ENCODE results near the gene C21orf58.

C21orf58 gene

DNA sequence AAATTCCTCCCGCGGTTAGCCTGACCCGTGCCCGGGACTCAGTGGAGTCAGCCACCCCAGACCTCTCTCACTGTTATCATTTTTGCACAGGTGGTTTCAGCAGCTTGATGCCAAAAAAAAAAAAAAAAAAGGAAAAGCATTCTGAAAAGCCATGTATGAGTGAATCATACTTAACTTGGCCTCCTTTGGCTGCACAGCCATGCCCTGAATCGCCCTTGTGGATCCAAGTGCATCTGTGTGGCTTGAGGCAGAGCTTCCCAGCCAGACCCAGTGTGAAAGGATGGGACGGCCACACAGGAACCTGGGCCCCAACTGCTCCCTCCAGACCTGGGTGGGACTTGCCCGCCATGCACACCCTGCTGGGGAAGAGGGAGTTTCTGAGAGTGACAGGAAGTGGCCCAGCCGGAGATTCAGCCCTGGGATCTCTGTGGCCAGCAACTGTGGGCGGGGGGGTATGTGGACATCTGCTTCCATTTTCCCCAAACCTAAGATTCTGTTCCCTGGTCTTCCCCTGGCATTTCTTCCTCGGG lies 29.0 kb downstream of the C21orf58 start:
- DNase-seq, result peak; percentile 63

DNA sequence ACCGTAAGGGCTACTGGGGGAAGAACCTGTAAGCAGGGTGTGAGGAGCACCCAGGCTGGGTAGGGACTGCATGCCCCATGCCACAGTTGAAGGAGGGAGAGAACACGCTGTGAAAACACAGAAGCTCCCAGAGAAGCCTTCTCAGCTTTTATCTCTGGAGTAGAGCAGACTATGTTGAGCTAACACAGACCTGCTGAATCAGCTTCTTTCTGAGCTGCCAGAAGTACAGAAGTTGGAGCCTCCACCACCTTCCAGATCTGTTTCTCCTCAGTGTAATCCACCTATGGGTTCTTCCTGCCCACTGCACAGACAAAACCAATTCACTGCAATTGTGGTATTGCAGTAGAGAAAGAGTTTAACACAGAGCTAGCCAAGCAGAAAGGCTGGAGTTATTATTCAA lies 32.1 kb downstream of the C21orf58 start:
- no peak for DNase-seq

DNA sequence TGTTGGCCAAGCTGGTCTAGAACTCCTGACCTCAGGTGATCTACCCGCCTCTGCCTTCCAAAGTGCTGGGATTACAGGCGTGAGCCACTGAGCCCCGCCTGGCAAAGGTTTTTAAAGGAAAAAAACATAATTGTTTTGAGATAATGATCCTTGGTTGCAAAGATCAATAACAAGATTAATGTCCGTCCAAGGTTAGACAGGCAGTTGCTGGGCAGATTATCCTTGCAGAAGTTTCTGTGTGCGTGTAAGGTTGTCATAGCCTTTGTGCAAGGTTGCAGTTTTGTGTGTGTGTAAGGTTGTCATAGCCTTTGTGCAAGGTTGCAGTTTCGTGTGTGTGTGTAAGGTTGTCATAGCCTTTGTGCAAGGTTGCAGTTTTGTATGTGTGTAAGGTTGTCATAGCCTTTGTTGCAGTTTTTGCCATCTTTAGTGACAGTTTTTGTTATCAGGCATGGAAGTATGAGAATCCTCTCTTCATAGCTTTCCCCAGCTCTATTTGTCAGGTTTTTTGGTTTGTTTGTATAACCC lies 34.0 kb downstream of the C21orf58 start:
- no peak for DNase-seq

GRCh38 chr21:46287541-46287940 lies 36.1 kb downstream of the C21orf58 start:
- DNase-seq, result no peak

- peak; percentile 77 for DNase-seq
Measured at GRCh38 chr21:46286648-46287002, 37.0 kb downstream of the C21orf58 start.

DNA sequence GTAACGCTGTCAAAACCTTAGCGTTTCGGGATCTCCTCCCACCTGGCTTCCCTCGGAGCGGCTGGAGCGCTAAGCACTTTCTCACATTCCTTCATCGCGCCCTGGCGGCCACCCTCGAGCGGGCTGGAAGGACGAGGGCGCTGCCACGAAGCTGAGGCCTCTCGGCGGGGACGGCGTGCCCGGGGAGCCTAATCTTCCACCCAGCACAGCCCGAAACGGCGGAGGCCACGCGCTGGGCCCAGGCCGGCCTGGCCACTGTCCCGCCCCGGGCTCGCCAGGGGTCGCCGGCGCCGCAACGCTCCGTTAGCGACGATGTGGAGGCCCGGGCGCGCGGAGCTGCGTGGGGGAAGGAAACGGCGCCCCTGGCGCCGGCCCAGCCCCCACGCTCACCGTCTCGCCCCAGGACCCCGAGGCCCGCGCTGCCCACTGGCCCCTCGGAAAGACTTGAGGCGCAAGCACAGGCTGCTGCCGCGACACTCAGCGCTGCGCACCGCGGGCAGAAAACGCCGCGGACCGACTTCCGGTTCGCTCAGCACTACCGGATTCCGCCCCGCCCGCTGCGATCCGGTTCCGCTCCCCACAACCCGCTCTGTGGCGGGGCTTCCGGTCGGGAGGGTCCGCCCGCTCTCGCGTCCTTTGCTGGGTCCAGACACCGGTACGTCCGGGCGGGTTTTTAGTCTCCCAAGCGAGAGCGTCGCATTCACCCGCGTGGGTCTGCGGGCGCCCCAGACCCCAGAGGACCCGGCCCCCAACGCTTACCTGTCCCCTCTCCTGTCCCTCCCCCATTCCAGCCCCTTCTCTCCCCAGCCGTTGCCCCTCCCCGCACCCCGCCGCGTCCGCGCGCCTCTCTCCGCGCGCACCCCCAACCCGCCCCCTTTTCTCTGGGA lies 37.7 kb downstream of the C21orf58 start, which contains the start of gene YBEY:
Gene YBEY, plus strand, starts transcription at position 582 of the 887 bp plus-strand sequence. CDS start 572 bp downstream, outside the sequence.
- peak; percentile 94 for DNase-seq

- no peak for DNase-seq
Measured at GRCh38 chr21:46285206-46285661, 38.4 kb downstream of the C21orf58 start, which contains the start of gene MCM3AP. Gene MCM3AP, minus strand, starts transcription at chr21:46285611. Its CDS starts 325 bp downstream, at chr21:46285286.

DNA sequence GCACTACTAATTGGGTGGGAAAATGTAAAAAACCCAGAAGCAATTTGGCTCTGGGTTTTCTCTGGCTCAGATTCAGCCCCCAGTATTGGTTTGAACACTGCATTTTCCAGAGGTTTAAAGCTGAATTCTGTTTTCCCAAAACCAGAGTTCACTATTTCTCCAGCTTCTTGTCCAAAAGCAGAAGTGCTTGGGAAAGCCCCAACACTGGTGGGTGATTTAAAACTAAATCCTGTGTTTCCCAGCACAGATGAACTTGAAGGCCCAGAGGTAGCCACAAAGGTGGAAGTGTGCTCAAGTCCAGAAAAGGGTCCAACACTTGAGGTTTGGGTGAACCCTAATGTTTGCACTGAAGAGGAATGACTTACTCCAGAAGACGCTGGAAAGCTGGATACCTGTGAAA lies 38.9 kb downstream of the C21orf58 start:
- peak; percentile 55 for DNase-seq

DNA sequence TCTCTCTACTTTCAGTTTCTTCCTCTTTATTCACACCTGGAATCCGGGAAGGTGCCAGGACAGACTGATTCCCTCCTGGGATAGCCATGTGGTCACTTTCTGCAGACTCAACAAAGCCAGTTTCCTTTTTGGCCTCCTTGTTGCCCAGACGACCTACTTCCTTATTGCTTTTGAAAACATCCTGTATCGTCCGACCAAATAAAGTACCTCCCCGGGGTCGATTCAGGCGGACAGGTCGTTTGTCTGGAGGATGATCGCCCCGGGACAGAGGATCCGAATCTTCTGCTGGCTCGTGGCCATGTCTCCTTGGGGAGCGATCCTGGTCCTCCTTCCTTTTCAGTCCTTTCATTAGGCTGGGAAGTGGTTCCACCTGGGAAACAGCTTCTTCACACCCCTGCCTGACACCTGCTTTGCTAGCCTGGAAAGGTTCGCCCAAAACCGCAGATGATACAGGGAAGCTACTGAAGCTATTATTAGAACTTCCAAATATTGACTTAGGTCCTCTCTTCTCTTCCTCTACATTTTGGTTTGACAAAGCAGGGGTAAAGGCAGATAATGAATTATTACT lies 39.5 kb downstream of the C21orf58 start:
- peak; percentile 31 for DNase-seq

DNA sequence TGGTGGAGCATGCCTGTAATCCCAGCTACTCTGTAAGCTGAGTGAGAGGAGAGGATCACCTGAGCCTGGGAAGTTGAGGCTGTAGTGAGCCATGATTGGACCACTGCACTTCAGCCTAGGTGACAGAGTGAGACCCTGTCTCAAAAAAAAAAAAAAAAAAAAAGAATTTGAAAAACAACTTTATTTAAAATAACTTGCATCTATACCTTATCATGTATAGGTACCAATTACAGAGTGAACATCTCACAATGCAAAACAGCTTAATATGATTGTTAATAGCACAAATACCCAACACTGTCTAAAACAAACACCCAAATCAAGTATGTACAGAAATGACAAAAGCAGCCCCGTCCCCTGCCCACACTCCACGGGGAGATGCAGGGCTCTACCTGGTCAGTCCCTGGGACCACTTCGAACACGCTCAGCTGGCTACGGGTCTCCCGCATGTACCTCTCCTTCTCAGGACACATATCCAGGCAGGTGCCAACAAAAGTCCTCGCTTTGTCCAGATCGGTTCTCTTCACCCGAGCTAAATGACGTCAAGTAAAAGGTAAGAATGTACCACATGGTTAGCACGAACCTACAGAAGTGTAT lies 48.8 kb downstream of the C21orf58 start:
- no peak for DNase-seq

DNA sequence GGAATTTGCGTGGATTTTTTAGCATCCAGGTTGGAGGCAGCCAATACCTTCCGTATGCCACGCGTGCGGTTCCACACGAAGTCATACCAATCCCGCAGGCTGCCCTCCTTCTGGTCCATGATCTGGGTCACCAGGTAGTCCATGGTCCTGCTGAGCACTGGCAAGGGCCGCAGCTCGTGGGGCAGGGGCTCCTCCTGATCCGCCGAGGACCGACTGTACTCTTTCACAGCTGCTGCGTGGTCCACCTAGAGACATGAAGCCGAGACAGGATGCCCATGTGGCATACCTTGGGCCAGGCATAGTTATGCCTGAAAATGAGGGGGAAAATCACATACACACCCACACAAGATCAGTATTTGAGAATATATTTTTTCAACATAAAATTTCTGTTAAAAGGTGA lies 50.3 kb downstream of the C21orf58 start:
- DNase-seq, result no peak

DNA sequence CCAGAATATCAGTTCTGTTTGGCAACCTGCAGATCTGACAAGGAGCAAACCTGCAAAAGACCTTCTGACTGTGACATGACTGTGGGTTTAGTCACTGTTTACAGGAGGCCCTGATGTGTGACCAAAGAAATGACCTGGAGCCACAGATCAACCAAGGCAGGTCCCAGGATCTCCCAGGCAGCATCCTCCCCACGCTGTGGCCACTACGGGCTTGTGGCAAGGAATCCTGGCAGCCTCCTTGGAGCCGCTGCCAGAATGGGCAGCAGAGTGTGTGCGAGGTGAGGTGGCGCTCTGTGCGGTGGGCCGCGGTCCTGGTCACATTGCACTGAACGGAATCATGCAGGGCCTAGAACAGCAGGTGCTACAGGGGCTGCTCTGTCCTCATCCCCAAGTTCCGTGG lies 54.2 kb downstream of the C21orf58 start:
- no peak for DNase-seq

GRCh38 chr21:46268371-46268770 lies 55.3 kb downstream of the C21orf58 start:
- DNase-seq, result no peak

- no peak for DNase-seq
Measured at GRCh38 chr21:46266946-46267345, 56.7 kb downstream of the C21orf58 start.

- DNase-seq, result no peak
Measured at GRCh38 chr21:46265736-46266525, 57.7 kb downstream of the C21orf58 start.

DNA sequence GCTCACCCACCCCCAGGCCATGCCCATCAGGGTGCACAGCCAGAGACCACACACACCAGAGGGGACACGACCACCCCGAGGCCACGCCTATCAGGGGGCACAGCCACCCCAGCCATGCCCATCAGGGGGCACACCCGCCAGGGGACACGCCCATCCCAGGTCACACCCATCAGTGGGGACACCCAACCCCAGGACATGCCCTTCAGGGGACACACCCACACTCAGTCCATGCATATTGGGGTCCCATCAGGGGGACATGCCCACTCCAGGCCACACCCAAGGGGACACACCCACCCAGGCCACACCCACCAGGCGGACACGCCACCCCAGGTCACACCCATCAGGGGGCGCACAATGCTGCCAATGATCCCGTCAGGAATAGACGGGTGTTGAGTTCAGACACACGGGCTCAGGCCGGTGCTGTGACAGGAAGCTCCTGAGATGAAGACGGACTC lies 59.0 kb downstream of the C21orf58 start:
- no peak for DNase-seq

GRCh38 chr21:46264046-46264689 lies 59.5 kb downstream of the C21orf58 start:
- DNase-seq, result no peak

- DNase-seq, result no peak
Measured at GRCh38 chr21:46256501-46256994, 67.1 kb downstream of the C21orf58 start.

- DNase-seq, result no peak
Measured at GRCh38 chr21:46255758-46256337, 67.8 kb downstream of the C21orf58 start.

- no peak for DNase-seq
Measured at GRCh38 chr21:46255166-46255565, 68.5 kb downstream of the C21orf58 start.

Data from suppressor macrophage treated with lipopolysaccharide for 4 hours (primary cell).